ENCODE results near the gene UBE3D.

DNA sequence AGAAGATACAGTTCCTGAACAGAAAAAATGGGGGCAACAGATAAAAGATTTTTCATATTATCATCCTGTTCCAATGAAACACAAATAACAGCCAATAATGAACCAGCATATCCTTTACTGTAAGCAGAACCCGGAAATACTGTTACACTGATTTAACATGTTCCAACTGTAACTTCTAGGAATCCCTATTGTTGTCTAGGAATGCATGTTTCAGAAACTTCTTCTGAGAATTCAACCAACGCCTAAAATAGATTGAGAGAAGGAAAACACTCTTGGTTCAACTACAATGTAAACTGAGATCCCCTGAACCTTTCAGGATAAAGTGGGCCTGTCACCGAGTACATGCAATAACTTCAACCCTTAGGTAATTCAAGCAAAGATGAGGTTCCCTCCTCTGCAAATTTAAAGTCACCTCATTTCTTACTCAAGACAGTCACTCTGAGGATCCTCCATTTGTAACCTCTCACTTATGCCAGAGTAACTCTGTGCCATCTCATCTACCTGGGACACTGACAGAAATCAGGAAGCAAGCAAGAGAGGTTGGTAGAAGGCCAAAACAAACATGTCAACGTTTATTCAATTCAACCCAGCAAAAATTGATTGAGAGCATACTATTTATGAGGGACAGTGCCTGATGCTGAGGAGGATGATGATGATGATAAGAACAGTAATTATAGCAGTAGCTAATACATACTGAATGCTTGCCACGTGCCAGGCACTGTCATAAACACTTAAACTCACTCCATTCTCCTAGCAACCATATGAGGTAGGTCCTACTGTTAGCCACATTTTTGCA is 14.1 kb downstream of the UBE3D start:
- TF ChIP-seq, protein P1, sequence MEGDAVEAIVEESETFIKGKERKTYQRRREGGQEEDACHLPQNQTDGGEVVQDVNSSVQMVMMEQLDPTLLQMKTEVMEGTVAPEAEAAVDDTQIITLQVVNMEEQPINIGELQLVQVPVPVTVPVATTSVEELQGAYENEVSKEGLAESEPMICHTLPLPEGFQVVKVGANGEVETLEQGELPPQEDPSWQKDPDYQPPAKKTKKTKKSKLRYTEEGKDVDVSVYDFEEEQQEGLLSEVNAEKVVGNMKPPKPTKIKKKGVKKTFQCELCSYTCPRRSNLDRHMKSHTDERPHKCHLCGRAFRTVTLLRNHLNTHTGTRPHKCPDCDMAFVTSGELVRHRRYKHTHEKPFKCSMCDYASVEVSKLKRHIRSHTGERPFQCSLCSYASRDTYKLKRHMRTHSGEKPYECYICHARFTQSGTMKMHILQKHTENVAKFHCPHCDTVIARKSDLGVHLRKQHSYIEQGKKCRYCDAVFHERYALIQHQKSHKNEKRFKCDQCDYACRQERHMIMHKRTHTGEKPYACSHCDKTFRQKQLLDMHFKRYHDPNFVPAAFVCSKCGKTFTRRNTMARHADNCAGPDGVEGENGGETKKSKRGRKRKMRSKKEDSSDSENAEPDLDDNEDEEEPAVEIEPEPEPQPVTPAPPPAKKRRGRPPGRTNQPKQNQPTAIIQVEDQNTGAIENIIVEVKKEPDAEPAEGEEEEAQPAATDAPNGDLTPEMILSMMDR (IDR thresholded peaks at IDR 0.05; ENCODE audit: insufficient read depth, low read depth, low read length), result no peak
- TF ChIP-seq EZH2 (IDR thresholded peaks at IDR 0.05; ENCODE audit: insufficient read depth, low read length), result no peak
